GM23338 (cell line): ENCODE results near the gene FAM117A. TPM values are rescaled to one million over a fixed set of nuclear protein-coding genes. Genes with fewer than 3 reads are reported as not detected.
"Not testable (repeated sequence)": the region's sequence is repeated elsewhere in the genome, so short reads cannot be mapped to it uniquely, and the experiment has no call there.

Source experiments
- ATAC-seq: fragments of 200-7000 bp; cut with Tn5 transposase; 3 replicates; pipeline ENCODE4 v1.9.1; 2020
- DNase-seq: peaks from one replicate; pipeline ENCODE4 v3.0.0-alpha.2; 2015; ENCODE audit warnings: low spot score
- H2AFZ ChIP-seq: fragments of 200-600 bp; sonication (generic); 2 replicates; pipeline ENCODE4 v1.8.0; 2016; ENCODE audit warnings: antibody characterized with exemption, mild to moderate bottlenecking, moderate library complexity
- H3F3A ChIP-seq: fragments of 200-600 bp; sonication (generic); replicated peaks from 2 replicates; pipeline ENCODE4 v1.8.0; 2017; ENCODE audit warnings: antibody characterized with exemption, mixed run types, low read depth
- H3K27ac ChIP-seq: fragments of 200-600 bp; sonication (generic); 2 replicates; pipeline ENCODE4 v1.6.1; 2016; ENCODE audit warnings: low read depth
- H3K27me3 ChIP-seq: fragments of 200-600 bp; sonication (generic); 2 replicates; pipeline ENCODE4 v1.8.0; 2016; ENCODE audit warnings: mild to moderate bottlenecking, mixed run types, moderate library complexity; ENCODE audit not compliant: insufficient read depth
- H3K36me3 ChIP-seq: fragments of 200-600 bp; sonication (generic); 2 replicates; pipeline ENCODE4 v1.8.0; 2016; ENCODE audit warnings: mild to moderate bottlenecking; ENCODE audit not compliant: insufficient read depth
- H3K4me1 ChIP-seq: fragments of 200-600 bp; sonication (generic); 2 replicates; pipeline ENCODE4 v1.8.0; 2016; ENCODE audit warnings: mild to moderate bottlenecking, moderate library complexity; ENCODE audit not compliant: insufficient read depth
- H3K4me2 ChIP-seq: fragments of 200-600 bp; sonication (generic); 2 replicates; pipeline ENCODE4 v1.7.1; 2017; ENCODE audit warnings: mixed run types
- H3K4me3 ChIP-seq: fragments of 200-600 bp; sonication (generic); 2 replicates; pipeline ENCODE4 v1.6.1; 2016; ENCODE audit warnings: mixed run types
- H3K79me2 ChIP-seq: fragments of 200-600 bp; sonication (generic); replicated peaks from 2 replicates; pipeline ENCODE4 v1.8.0; 2017; ENCODE audit warnings: mild to moderate bottlenecking; ENCODE audit not compliant: insufficient read depth
- H3K9me2 ChIP-seq: fragments of 200-600 bp; sonication (generic); 2 replicates; pipeline ENCODE4 v1.8.0; 2017; ENCODE audit not compliant: insufficient read depth
- H4K20me1 ChIP-seq: fragments of 200-600 bp; sonication (generic); replicated peaks from 2 replicates; pipeline ENCODE4 v1.8.0; 2017; ENCODE audit warnings: mild to moderate bottlenecking; ENCODE audit not compliant: insufficient read depth
- H3K27ac Mint-ChIP-seq: 2 replicates; pipeline ENCODE4 v1.8.0; 2020; ENCODE audit warnings: inconsistent platforms, mild to moderate bottlenecking, moderate library complexity, mixed read lengths
- H3K27me3 Mint-ChIP-seq: 3 replicates; pipeline ENCODE4 v1.8.0; 2022; ENCODE audit warnings: low read depth, mild to moderate bottlenecking, moderate library complexity, mixed read lengths, inconsistent platforms; ENCODE audit not compliant: insufficient read depth, poor library complexity
- H3K36me3 Mint-ChIP-seq: 3 replicates; pipeline ENCODE4 v1.8.0; 2021; ENCODE audit warnings: low read depth, mild to moderate bottlenecking, inconsistent platforms, moderate library complexity, mixed read lengths
- H3K4me1 Mint-ChIP-seq: 3 replicates; pipeline ENCODE4 v1.8.0; 2020; ENCODE audit warnings: mild to moderate bottlenecking, inconsistent platforms, mixed read lengths
- H3K4me3 Mint-ChIP-seq: 3 replicates; pipeline ENCODE4 v1.8.0; 2021; ENCODE audit warnings: moderate library complexity, mild to moderate bottlenecking, inconsistent platforms, mixed read lengths
- H3K9me3 Mint-ChIP-seq: 3 replicates; pipeline ENCODE4 v1.8.0; 2020; ENCODE audit warnings: moderate library complexity, mild to moderate bottlenecking, inconsistent platforms, mixed read lengths
- CREB1 ChIP-seq: fragments of 250-450 bp; sonication (Bioruptor Pico); IDR thresholded peaks from 2 replicates; pipeline ENCODE4 v1.5.0; 2020; ENCODE audit warnings: low read depth, mild to moderate bottlenecking, moderate library complexity
- ETS1 ChIP-seq: IDR thresholded peaks from 2 replicates; pipeline ENCODE4 v1.6.1; 2016; ENCODE audit warnings: antibody characterized with exemption
- EZH2 ChIP-seq: fragments of 200-600 bp; sonication (generic); IDR thresholded peaks from one replicate; pipeline ENCODE4 v1.8.0; 2017; ENCODE audit warnings: antibody characterized with exemption, mild to moderate bottlenecking, low read depth; ENCODE audit not compliant: unreplicated experiment
- EZH2phosphoT487 ChIP-seq: fragments of 200-600 bp; sonication (generic); IDR thresholded peaks from one replicate; pipeline ENCODE4 v1.8.1; 2018; ENCODE audit warnings: antibody characterized with exemption; ENCODE audit not compliant: unreplicated experiment
- JUNB ChIP-seq: IDR thresholded peaks from one replicate; pipeline ENCODE4 v1.6.1; 2016; ENCODE audit warnings: antibody characterized with exemption; ENCODE audit not compliant: unreplicated experiment
- NANOG ChIP-seq: IDR thresholded peaks from 2 replicates; pipeline ENCODE4 v1.6.1; 2016; ENCODE audit warnings: antibody characterized with exemption, borderline replicate concordance
- POLR2AphosphoS5 ChIP-seq: IDR thresholded peaks from 2 replicates; pipeline ENCODE4 v1.6.1; 2016; ENCODE audit warnings: antibody characterized with exemption, low read depth
- REST ChIP-seq: IDR thresholded peaks from one replicate; pipeline ENCODE4 v1.6.1; 2018; ENCODE audit warnings: antibody characterized with exemption; ENCODE audit not compliant: unreplicated experiment
- STAT1 ChIP-seq: IDR thresholded peaks from one replicate; pipeline ENCODE4 v1.6.1; 2016; ENCODE audit warnings: antibody characterized with exemption; ENCODE audit not compliant: unreplicated experiment
- ZNF114 ChIP-seq: fragments of 250-450 bp; sonication (Bioruptor Pico); IDR thresholded peaks from 2 replicates; pipeline ENCODE4 v1.5.0; 2020; ENCODE audit warnings: mild to moderate bottlenecking, moderate library complexity
- ZNF331 ChIP-seq: fragments of 250-450 bp; sonication (Bioruptor Pico); IDR thresholded peaks from 2 replicates; pipeline ENCODE4 v1.5.0; 2020; ENCODE audit warnings: low read depth, mild to moderate bottlenecking, moderate library complexity
- ZNF462 ChIP-seq: fragments of 250-450 bp; sonication (Bioruptor Pico); IDR thresholded peaks from 2 replicates; pipeline ENCODE4 v1.5.0; 2020; ENCODE audit warnings: mild to moderate bottlenecking, moderate library complexity
- polyA plus RNA-seq: library from polyadenylated mRNA; unstranded; fragments of >200 nt; fragmentation: Nextera tagmentation; extraction: Ambion mirVana; gene quantifications from 2 replicates; pipeline ENCODE4 v1.2.1, GENCODE V29; 2016
- total RNA-seq: library from RNA; depleted of rRNA; stranded (reverse); fragments of >200 nt; shearing (Covaris generic); gene quantifications from 2 replicates; pipeline ENCODE4 v1.2.3, GENCODE V29; 2014

The FAM117A gene
- total and polyA plus RNA-seq, 2 experiments from 2014 or later, result 21.3 to 46.4 TPM

- H3K36me3 Mint-ChIP-seq, result peaks cover 24% of the 10 kb centered on the region; the same call in 2 of the 3 replicates
- not testable (repeated sequence) for H2AFZ ChIP-seq, H3K27ac Mint-ChIP-seq, ATAC-seq, H3K27me3 ChIP-seq, H3K4me3 ChIP-seq, DNase-seq, H3K4me2 ChIP-seq, H3F3A ChIP-seq, H3K9me2 ChIP-seq, H3K4me3 Mint-ChIP-seq, H4K20me1 ChIP-seq, H3K36me3 ChIP-seq
- Histone ChIP-seq H3K79me2 (peaks cover 81% of the 10 kb centered on the region), H3K27ac (0 out of 2 replicates have a peak overlapping the region, but pooled peaks have one; percentile 18), H3K4me1 (peaks cover 12% of the 10 kb centered on the region)
- peaks cover 16% of the 10 kb centered on the region for H3K27me3 Mint-ChIP-seq
- peaks cover 10% of the 10 kb centered on the region for H3K9me3 Mint-ChIP-seq
- H3K4me1 Mint-ChIP-seq, result peaks cover 19% of the 10 kb centered on the region
These were observed 90.3 kb downstream of the FAM117A start for GRCh38 chr17:49673679-49674078.

- H3F3A ChIP-seq, result no peaks in the 10 kb centered on the region
- H2AFZ ChIP-seq, result no peak overlapping the region
- peaks cover 25% of the 10 kb centered on the region; the same call in 2 of the 3 replicates for H3K36me3 Mint-ChIP-seq
- DNase-seq (no peak), ATAC-seq (no peak)
- H3K9me2 ChIP-seq, result no peaks in the 10 kb centered on the region
- H3K9me3 Mint-ChIP-seq, result no peaks in the 10 kb centered on the region
- H3K4me3 Mint-ChIP-seq, result no peak overlapping the region
- no peaks in the 10 kb centered on the region for H3K4me1 ChIP-seq
- H4K20me1 ChIP-seq, result peaks cover 17% of the 10 kb centered on the region
- H3K4me2 ChIP-seq, result no peak overlapping the region
- H3K27ac ChIP-seq, result no peak overlapping the region
- H3K27me3 ChIP-seq, result no peaks in the 10 kb centered on the region
- H3K79me2 ChIP-seq, result peaks cover 94% of the 10 kb centered on the region
- TF ChIP-seq ETS1 (no peak), REST (no peak), ZNF331 (CRISPR knock-in tag) (no peak), JUNB (no peak), CREB1 (no peak), NANOG (no peak), ZNF462 (CRISPR knock-in tag) (no peak), ZNF114 (no peak), POLR2AphosphoS5 (no peak), EZH2phosphoT487 (no peak), STAT1 (no peak), EZH2 (no peak)
- H3K36me3 ChIP-seq, result no peaks in the 10 kb centered on the region; the same call in 1 of the 2 replicates
- peaks cover 3% of the 10 kb centered on the region; the same call in 2 of the 3 replicates for H3K4me1 Mint-ChIP-seq
- H3K27me3 Mint-ChIP-seq, result peaks cover 2% of the 10 kb centered on the region
- H3K4me3 ChIP-seq, result no peak overlapping the region
- H3K27ac Mint-ChIP-seq, result no peak overlapping the region
These were observed 93.3 kb downstream of the FAM117A start for GRCh38 chr17:49670641-49671040.
